Smooth muscle cell (in vitro differentiated cells): ENCODE data around the gene SMIM41. TPM values are rescaled to one million over a fixed set of nuclear protein-coding genes. Genes with fewer than 3 reads are reported as not detected.

Experiments used
- DNase-seq: peaks from one replicate; lab custom pipeline; 2025; ENCODE audit not compliant: unreplicated experiment; lab: John Stamatoyannopoulos, UW
- H2AFZ ChIP-seq: fragments of 200-600 bp; sonication (generic); 2 replicates; pipeline ENCODE4 v1.6.0; 2016; ENCODE audit warnings: antibody characterized with exemption, low read depth, mild to moderate bottlenecking
- H3F3A ChIP-seq: fragments of 200-600 bp; sonication (generic); 2 replicates; pipeline ENCODE4 v1.6.0; 2017; ENCODE audit warnings: antibody characterized with exemption, low read depth
- H3K27ac ChIP-seq: fragments of 200-600 bp; sonication (generic); 2 replicates; pipeline ENCODE4 v1.5.1; 2016; ENCODE audit warnings: low read depth, mild to moderate bottlenecking
- H3K27me3 ChIP-seq: fragments of 200-600 bp; sonication (generic); 2 replicates; pipeline ENCODE4 v1.6.1; 2016; ENCODE audit warnings: low read depth, mild to moderate bottlenecking
- H3K36me3 ChIP-seq: fragments of 200-600 bp; sonication (generic); 2 replicates; pipeline ENCODE4 v1.5.1; 2016; ENCODE audit warnings: low read depth
- H3K4me1 ChIP-seq: fragments of 200-600 bp; sonication (generic); 2 replicates; pipeline ENCODE4 v1.5.1; 2016; ENCODE audit warnings: low read depth
- H3K4me2 ChIP-seq: fragments of 200-600 bp; sonication (generic); 2 replicates; pipeline ENCODE4 v1.6.0; 2016; ENCODE audit warnings: mild to moderate bottlenecking
- H3K4me3 ChIP-seq: fragments of 200-600 bp; sonication (generic); 2 replicates; pipeline ENCODE4 v1.5.1; 2016; ENCODE audit warnings: mild to moderate bottlenecking
- H3K79me2 ChIP-seq: fragments of 200-600 bp; sonication (generic); 2 replicates; pipeline ENCODE4 v1.6.0; 2016; ENCODE audit warnings: low read depth, mild to moderate bottlenecking
- H3K9ac ChIP-seq: fragments of 200-600 bp; sonication (generic); 2 replicates; pipeline ENCODE4 v1.6.0; 2016; ENCODE audit warnings: low read depth
- H3K9me3 ChIP-seq: fragments of 200-600 bp; sonication (generic); replicated peaks from 2 replicates; pipeline ENCODE4 v1.5.1; 2016; ENCODE audit warnings: low read depth
- H4K20me1 ChIP-seq: fragments of 200-600 bp; sonication (generic); 2 replicates; pipeline ENCODE4 v1.6.0; 2016; ENCODE audit warnings: low read depth
- WGBS: methylation state at CpG from one replicate; pipeline ENCODE4 v1.1.7; 2016; ENCODE audit warnings: low lambda C conversion rate; 5-methylcytosine and 5-hydroxymethylcytosine counted together
- polyA plus RNA-seq: library from polyadenylated mRNA; unstranded; fragments of >200 nt; fragmentation: Nextera tagmentation; extraction: Ambion mirVana; gene quantifications from 2 replicates; pipeline ENCODE4 v1.2.1, GENCODE V29; 2016
- total RNA-seq: library from RNA; depleted of rRNA; stranded (reverse); fragments of >200 nt; gene quantifications from 2 replicates; pipeline ENCODE4 v1.2.3, GENCODE V29; 2014
- TF ChIP-seq, protein P1 (sequence below): fragments of 200-600 bp; sonication (generic); IDR thresholded peaks from 2 replicates; pipeline ENCODE4 v1.5.1; 2017; ENCODE audit warnings: borderline replicate concordance, mild to moderate bottlenecking, antibody characterized with exemption; ENCODE audit not compliant: insufficient read depth, poor library complexity, severe bottlenecking

The SMIM41 gene
- total and polyA plus RNA-seq, 2 experiments from 2014 or later: not detected

DNA sequence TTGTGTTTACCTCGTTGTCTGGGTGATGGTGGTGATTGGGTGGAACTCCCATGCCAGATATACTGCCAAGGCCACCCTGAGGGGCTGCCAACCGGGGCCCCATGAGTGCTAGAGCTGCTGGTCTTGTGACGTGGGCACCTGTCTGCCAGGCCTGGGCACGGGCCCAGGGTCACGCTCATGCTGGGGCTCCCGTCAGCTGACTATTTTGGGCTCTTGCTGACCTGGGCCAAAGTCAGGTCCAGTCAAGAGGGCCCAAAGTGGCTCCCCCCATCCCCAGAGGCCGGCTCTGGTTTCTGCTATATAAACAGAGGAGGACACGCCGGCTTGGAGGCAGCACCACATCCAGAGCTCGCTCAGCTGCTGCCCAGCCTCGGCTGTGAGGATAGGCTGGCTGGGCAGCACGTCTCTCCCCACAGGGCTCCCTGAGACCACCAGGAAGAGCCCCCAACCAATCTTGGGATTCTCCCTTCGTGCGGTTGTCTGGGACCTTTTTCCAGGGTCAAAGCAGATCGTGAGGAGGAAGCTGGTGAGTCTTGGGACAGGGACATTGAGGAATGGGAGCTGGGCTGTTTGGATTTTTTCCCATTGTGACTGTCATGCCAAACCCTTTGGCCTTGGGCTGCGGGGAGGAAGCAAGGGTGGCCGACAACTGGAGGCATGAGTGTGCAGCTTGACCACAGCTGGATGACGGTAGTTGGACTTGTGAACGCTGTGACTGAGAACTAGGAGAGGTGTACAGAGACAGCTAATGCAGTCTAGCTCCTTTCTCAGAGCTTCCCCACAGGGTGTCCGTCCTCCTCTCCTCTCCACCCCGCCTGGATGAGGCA is 35.9 kb upstream of the SMIM41 start:
- TF ChIP-seq, protein P1, sequence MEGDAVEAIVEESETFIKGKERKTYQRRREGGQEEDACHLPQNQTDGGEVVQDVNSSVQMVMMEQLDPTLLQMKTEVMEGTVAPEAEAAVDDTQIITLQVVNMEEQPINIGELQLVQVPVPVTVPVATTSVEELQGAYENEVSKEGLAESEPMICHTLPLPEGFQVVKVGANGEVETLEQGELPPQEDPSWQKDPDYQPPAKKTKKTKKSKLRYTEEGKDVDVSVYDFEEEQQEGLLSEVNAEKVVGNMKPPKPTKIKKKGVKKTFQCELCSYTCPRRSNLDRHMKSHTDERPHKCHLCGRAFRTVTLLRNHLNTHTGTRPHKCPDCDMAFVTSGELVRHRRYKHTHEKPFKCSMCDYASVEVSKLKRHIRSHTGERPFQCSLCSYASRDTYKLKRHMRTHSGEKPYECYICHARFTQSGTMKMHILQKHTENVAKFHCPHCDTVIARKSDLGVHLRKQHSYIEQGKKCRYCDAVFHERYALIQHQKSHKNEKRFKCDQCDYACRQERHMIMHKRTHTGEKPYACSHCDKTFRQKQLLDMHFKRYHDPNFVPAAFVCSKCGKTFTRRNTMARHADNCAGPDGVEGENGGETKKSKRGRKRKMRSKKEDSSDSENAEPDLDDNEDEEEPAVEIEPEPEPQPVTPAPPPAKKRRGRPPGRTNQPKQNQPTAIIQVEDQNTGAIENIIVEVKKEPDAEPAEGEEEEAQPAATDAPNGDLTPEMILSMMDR: no peak
- H3K79me2 ChIP-seq: peaks cover 20% of the 10 kb centered on the region
- no peaks in the 10 kb centered on the region for H3F3A ChIP-seq
- no peaks in the 10 kb centered on the region for H3K27me3 ChIP-seq
- H3K4me3 ChIP-seq: no peak overlapping the region
- no peak overlapping the region for H3K27ac ChIP-seq
- DNase-seq: no peak
- H3K4me1 ChIP-seq: peaks cover 2% of the 10 kb centered on the region
- no peak overlapping the region for H3K4me2 ChIP-seq
- no peak overlapping the region for H3K9ac ChIP-seq
- no peaks in the 10 kb centered on the region for H3K9me3 ChIP-seq
- H3K36me3 ChIP-seq: no peaks in the 10 kb centered on the region
- WGBS: 94% methylated on average over 21 of the region's 21 CpGs
- H2AFZ ChIP-seq: no peak overlapping the region
- H4K20me1 ChIP-seq: peaks cover 31% of the 10 kb centered on the region

DNA sequence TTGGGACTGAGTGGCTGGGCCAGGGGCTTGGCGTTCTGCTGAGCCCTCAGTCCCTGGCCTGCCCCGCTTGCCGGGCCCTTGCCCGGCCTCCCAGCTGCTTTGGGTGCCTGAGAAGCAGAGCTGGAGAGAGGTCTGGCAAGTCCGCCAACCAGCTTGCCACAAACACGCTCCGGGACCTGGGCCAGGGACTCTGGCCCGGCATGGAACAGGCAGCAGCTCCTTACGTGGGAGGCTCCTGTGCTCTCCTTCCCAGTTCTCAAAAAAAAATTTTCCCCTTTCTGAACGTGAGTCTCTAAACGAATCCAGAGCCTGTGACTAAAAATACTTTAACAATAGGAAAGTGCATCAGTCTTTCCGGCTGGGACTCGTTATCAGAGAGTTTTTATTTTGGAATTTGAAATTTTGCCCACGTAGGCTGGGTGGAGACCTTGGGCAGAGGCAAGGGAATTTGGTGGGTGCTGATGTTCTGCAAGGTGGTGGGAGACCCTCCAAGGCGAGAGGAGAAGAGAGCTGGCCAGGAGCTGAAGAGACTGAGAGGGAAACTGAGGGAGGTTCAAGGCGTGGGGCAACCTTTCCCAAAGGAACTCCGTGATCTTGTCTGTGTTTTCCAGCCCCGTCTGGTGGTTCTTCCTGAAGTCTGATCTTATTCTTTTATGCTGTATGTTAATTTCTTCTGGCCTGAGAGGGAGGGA is 35.1 kb upstream of the SMIM41 start:
- H2AFZ ChIP-seq: no peak overlapping the region
- TF ChIP-seq, protein P1: no peak
- no peak overlapping the region for H3K27ac ChIP-seq
- H3K4me2 ChIP-seq: no peak overlapping the region
- DNase-seq: no peak
- H3K27me3 ChIP-seq: no peaks in the 10 kb centered on the region
- peaks cover 23% of the 10 kb centered on the region for H4K20me1 ChIP-seq
- H3K9me3 ChIP-seq: no peaks in the 10 kb centered on the region
- 91% methylated on average over 18 of the region's 18 CpGs for WGBS
- H3K9ac ChIP-seq: no peak overlapping the region
- H3K79me2 ChIP-seq: peaks cover 11% of the 10 kb centered on the region
- no peaks in the 10 kb centered on the region for H3K4me1 ChIP-seq
- H3K4me3 ChIP-seq: no peak overlapping the region
- H3F3A ChIP-seq: no peaks in the 10 kb centered on the region
- H3K36me3 ChIP-seq: no peaks in the 10 kb centered on the region

DNA sequence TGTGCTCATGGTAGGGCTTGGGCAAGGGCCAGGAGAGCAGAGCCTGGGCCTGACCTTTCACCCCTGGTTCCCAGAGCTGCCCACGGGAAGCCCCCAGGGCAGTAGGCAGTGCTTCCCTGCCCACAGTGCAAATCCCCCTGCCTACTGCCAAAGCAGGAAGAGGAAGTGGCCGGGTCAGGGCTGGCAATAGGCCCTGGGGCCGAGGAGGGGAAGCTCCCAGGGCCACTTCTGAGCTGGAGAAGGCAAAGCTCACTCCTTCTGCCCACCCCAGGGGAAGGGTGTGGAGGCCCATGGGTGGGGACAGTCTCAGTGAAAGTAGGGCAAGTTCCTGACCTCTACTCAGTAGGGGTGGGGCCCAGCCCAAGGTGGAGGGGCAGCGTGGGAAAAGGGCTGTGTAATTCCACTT is 33.7 kb upstream of the SMIM41 start:
- Histone ChIP-seq H3K27ac (no peak overlapping the region), H2AFZ (no peak overlapping the region), H3F3A (no peaks in the 10 kb centered on the region), H3K4me3 (no peak overlapping the region), H3K4me2 (no peak overlapping the region), H3K9ac (no peak overlapping the region), H3K4me1 (peaks cover 8% of the 10 kb centered on the region), H3K27me3 (no peaks in the 10 kb centered on the region), H3K79me2 (no peaks in the 10 kb centered on the region), H3K9me3 (no peaks in the 10 kb centered on the region), H3K36me3 (no peaks in the 10 kb centered on the region), H4K20me1 (peaks cover 9% of the 10 kb centered on the region)
- DNase-seq: no peak
- TF ChIP-seq, protein P1: no peak
- WGBS: 86% methylated on average over 4 of the region's 4 CpGs

DNA sequence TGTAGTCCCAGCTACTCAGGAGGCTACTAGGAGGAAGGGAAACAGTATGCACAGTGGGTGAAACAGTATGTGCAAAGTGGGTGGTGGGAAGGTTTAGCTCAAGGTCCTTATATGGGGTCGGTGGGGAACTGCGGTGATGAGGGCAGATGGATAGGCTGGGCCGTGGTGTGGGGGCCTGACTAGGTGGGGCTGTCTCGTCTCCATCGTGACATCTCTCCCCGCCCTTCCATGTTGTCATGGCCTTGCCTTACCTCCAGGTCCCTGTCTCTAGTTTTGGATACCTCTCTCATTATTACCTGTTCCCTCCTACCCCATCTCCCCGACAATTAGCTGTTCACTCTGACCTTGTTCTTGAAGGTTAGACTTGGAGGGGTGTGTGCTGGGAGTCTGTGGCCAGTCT is 32.6 kb upstream of the SMIM41 start:
- Histone ChIP-seq H3K79me2 (no peaks in the 10 kb centered on the region), H3K4me3 (no peak overlapping the region), H2AFZ (no peak overlapping the region), H3K4me1 (peaks cover 8% of the 10 kb centered on the region), H3K36me3 (no peaks in the 10 kb centered on the region), H3K27me3 (no peaks in the 10 kb centered on the region), H3K9me3 (no peaks in the 10 kb centered on the region), H3F3A (no peaks in the 10 kb centered on the region), H4K20me1 (peaks cover 6% of the 10 kb centered on the region), H3K27ac (no peak overlapping the region), H3K9ac (no peak overlapping the region), H3K4me2 (no peak overlapping the region)
- no peak for DNase-seq
- TF ChIP-seq, protein P1: no peak
- over 99% methylated on average over 6 of the region's 7 CpGs for WGBS
